Right cardiac atrium (tissue), 5 donors: ENCODE measurements around the gene ADK. TPM values are rescaled to one million over a fixed set of nuclear protein-coding genes. Genes with fewer than 3 reads are reported as not detected.
"Not testable (repeated sequence)": the region's sequence is repeated elsewhere in the genome, so short reads cannot be mapped to it uniquely, and the experiment has no call there.

ENCODE experiments used
- ATAC-seq, 2 donors: fragments of 200-7000 bp; cut with Tn5 transposase; one replicate each; pipeline versions ENCODE4 v1.8.0 to v1.9.1; 2020; ENCODE audit warnings: moderate library complexity in 2 of 2, mild to moderate bottlenecking in 1 of 2
- DNase-seq, 3 donors: peaks; one replicate each; pipeline ENCODE4 v3.0.0-alpha.2; 2020
- H3K27ac ChIP-seq: one replicate; pipeline ENCODE4 v1.5.1; 2013; ENCODE audit warnings: mild to moderate bottlenecking, low read length, control low read depth, moderate library complexity
- H3K27me3 ChIP-seq: one replicate; pipeline ENCODE4 v1.6.1; 2013; ENCODE audit not compliant: control insufficient read depth, insufficient read depth
- H3K4me1 ChIP-seq: one replicate; pipeline ENCODE4 v1.6.1; 2013; ENCODE audit warnings: low read length; ENCODE audit not compliant: control insufficient read depth, insufficient read depth
- H3K4me3 ChIP-seq: one replicate; pipeline ENCODE4 v1.5.1; 2013; ENCODE audit warnings: low read length, control low read depth
- H3K9me3 ChIP-seq: one replicate; pipeline ENCODE4 v1.6.1; 2013; ENCODE audit warnings: low read length; ENCODE audit not compliant: control insufficient read depth
- WGBS: extraction: QIAGEN DNeasy Blood & Tissue Kit; methylation state at CpG from one replicate; pipeline ENCODE4 v1.1.7; 2013; 5-methylcytosine and 5-hydroxymethylcytosine counted together
- intact Hi-C, 4 donors: fragments of 100-400 bp; cut with DNase I; formaldehyde crosslinking; loops; one replicate each; pipeline versions ENCODE4 v1.11.0 to v1.14.0; 2022 to 2023
- polyA plus RNA-seq: library from polyadenylated mRNA; stranded (reverse); fragments of 200-250 nt; gene quantifications from one replicate; pipeline ENCODE4 v1.2.3, GENCODE V29; 2013
- total RNA-seq, 4 donors: library from RNA; stranded (reverse); fragmentation: NEBNext Ultra II Directional; extraction: Animal tissue kit (Norgen Biotek cat#: 25700); gene quantifications; one replicate each; pipeline ENCODE4 v1.2.1, GENCODE V29; 2021
- donor health status: healthy with polysubstance abuse.
- donor health status: DM: no; HTN: yes; CAD: no.
- donor health status: DM: no; HTN: no; CAD: no.
- donor health status: DM: no; HTN: yes; CAD: no; lungs with severe emphysema.
- donor health status: DM: yes; HTN: yes; CAD: no.

ADK gene
- total and polyA plus RNA-seq, 5 donors = 34.5 to 42.2 (median 41.0) TPM

DNA sequence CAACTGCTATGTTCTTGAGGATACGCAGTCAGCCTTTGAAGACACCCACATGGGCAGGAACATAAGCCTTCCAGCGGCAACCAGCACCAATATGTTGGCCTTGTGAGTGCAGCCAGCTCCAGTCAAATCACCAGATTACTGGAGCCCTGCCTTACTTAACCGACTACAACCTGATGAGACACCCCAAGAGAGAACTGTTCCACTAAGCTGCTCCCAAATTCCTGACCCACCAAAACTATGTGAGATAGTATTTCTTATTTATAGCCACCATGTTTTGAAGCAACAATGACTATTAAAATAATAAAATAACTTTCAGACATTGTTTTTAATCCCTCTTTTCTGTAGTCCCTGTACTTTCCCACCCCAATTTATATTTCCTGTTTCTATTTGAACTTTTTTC, 179.6 kb downstream of the ADK start:
- Histone ChIP-seq H3K27me3 (no peaks in the 10 kb centered on the region), H3K27ac (no peak overlapping the region), H3K4me3 (no peak overlapping the region), H3K9me3 (no peaks in the 10 kb centered on the region), H3K4me1 (no peaks in the 10 kb centered on the region)
- peak in 1 of 3 donors; percentile 26 for DNase-seq
- intact Hi-C loops = no loop called here
- ATAC-seq = no peak
- 98% methylated on average over 3 of the region's 3 CpGs for WGBS

- Histone ChIP-seq H3K27me3 (no peaks in the 10 kb centered on the region), H3K27ac (no peak overlapping the region), H3K4me1 (no peaks in the 10 kb centered on the region), H3K4me3 (no peak overlapping the region), H3K9me3 (no peaks in the 10 kb centered on the region)
- DNase-seq (no peak), ATAC-seq (no peak)
- intact Hi-C loops = no loop called here
These were observed 181.4 kb downstream of the ADK start for GRCh38 chr10:74332398-74332797.

DNA sequence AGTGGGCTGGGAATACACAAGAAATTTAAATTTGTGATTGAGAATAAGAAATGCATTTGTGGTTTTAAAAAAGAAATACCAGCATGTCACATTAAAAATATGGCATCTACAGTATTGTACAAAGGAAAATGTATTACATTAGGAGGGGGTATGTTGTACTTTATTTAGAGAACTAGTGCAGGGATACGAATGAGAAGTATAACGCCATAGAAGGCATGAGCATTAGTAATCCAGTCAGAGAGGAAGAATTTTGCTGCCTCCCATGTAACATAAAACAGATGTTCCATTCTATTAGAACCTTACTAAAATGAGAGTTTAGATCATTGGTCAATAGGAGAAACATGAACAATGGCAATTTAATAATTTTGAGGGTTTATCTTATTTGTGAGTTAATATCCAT, 182.2 kb downstream of the ADK start:
- WGBS = 86% methylated on average over 2 of the region's 2 CpGs
- DNase-seq (no peak), ATAC-seq (no peak)
- no peak overlapping the region for H3K4me3 ChIP-seq
- no peaks in the 10 kb centered on the region for H3K27me3 ChIP-seq
- no peak overlapping the region for H3K27ac ChIP-seq
- no peaks in the 10 kb centered on the region for H3K9me3 ChIP-seq
- intact Hi-C loops = no loop called here
- H3K4me1 ChIP-seq = no peaks in the 10 kb centered on the region

GRCh38 chr10:74334221-74334620, 183.2 kb downstream of the ADK start:
- Histone ChIP-seq H3K27ac (no peak overlapping the region), H3K27me3 (no peaks in the 10 kb centered on the region), H3K4me3 (no peak overlapping the region), H3K4me1 (no peaks in the 10 kb centered on the region), H3K9me3 (no peaks in the 10 kb centered on the region)
- no peak for DNase-seq
- intact Hi-C loops = no loop called here
- no peak for ATAC-seq

DNA sequence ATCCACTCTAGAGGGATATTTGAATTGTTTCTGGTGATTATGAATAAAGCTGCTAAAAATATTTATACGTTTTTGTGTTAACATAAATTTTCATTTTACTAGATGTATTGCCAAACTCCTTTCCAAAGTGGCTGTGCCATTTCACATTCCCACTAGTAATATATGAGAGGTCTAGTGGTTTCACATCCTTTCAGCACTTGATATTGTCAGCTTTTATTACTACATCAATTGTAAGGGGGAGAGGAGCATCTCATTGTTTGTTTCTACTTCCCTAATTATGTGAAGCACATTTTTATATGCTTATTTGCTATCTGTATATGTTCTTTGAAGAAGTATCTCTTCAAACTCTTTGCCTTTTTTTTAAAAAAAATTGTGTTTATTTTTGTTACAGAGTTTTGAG, 184.5 kb downstream of the ADK start:
- no peak overlapping the region for H3K27ac ChIP-seq
- intact Hi-C loops = no loop called here
- no peaks in the 10 kb centered on the region for H3K9me3 ChIP-seq
- 68% methylated on average over 1 of the region's 1 CpG for WGBS
- ATAC-seq (no peak), DNase-seq (no peak)
- H3K27me3 ChIP-seq = no peaks in the 10 kb centered on the region
- H3K4me1 ChIP-seq = no peaks in the 10 kb centered on the region
- H3K4me3 ChIP-seq = no peak overlapping the region

GRCh38 chr10:74337330-74338016, 186.5 kb downstream of the ADK start:
- no peak overlapping the region for H3K27ac ChIP-seq
- no peak for DNase-seq
- no peaks in the 10 kb centered on the region for H3K4me1 ChIP-seq
- no peaks in the 10 kb centered on the region for H3K27me3 ChIP-seq
- WGBS = 95% methylated on average over 8 of the region's 8 CpGs
- no peaks in the 10 kb centered on the region for H3K9me3 ChIP-seq
- intact Hi-C loops = no loop called here
- ATAC-seq = no peak
- H3K4me3 ChIP-seq = no peak overlapping the region

GRCh38 chr10:74342991-74343390, 192.0 kb downstream of the ADK start:
- WGBS = 82% methylated on average over 2 of the region's 2 CpGs
- peaks cover 1% of the 10 kb centered on the region for H3K9me3 ChIP-seq
- H3K27ac ChIP-seq = no peak overlapping the region
- no peak overlapping the region for H3K4me3 ChIP-seq
- no peaks in the 10 kb centered on the region for H3K27me3 ChIP-seq
- intact Hi-C loops = no loop called here
- DNase-seq = no peak
- no peak for ATAC-seq
- no peaks in the 10 kb centered on the region for H3K4me1 ChIP-seq

DNA sequence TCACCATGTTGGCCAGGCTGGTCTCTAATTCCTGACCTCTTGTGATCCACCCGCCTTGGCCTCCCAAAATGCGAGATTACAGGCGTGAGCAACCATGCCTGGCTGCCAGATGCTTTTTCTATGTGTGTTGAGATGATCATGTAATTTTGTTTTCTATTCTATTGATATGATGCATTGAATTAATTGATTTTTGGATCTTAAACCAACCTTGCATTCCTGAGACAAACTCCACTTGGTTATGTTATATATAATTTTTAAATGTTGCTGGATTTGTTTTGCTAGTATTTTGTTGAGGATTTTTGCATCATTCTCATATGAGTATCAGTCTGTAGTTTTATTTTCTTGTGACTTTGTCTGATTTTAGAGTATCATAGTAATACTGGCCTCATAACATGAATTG, 192.8 kb downstream of the ADK start:
- no peak for ATAC-seq
- no peak for DNase-seq
- intact Hi-C loops = no loop called here

DNA sequence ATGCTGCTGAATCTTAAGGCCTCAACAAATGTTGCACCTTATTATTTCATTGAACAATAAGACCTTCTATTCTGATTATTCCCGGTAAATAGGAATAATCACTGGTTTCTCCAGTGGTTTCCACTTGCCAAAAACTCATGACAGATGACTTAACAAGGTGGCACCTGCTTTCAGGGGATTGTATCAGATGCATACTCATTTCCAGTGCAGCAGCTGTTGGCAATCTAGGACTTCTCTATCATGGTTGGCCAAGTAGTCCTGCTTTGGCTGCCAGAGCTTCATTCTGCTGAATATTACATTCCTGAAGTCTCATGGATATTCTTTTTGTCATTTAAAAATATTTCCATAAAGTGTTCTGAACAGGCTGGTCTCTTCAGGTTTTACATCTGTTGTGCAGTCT, 193.3 kb downstream of the ADK start:
- Histone ChIP-seq H3K4me3 (no peak overlapping the region), H3K4me1 (no peaks in the 10 kb centered on the region), H3K27ac (no peak overlapping the region), H3K27me3 (no peaks in the 10 kb centered on the region), H3K9me3 (peaks cover 1% of the 10 kb centered on the region)
- 96% methylated on average over 1 of the region's 1 CpG for WGBS
- intact Hi-C loops = no loop called here
- ATAC-seq (no peak), DNase-seq (no peak)

More for the DNA sequence above, 192.8 kb downstream of the ADK start:
- WGBS = 98% methylated on average over 3 of the region's 3 CpGs
- no peaks in the 10 kb centered on the region for H3K27me3 ChIP-seq
- H3K9me3 ChIP-seq = peaks cover 1% of the 10 kb centered on the region
- H3K27ac ChIP-seq = no peak overlapping the region
- H3K4me1 ChIP-seq = no peaks in the 10 kb centered on the region
- H3K4me3 ChIP-seq = no peak overlapping the region

- Histone ChIP-seq H3K9me3 (peaks cover 1% of the 10 kb centered on the region), H3K4me3 (no peak overlapping the region), H3K27me3 (no peaks in the 10 kb centered on the region), H3K4me1 (no peaks in the 10 kb centered on the region), H3K27ac (no peak overlapping the region)
- no peak for ATAC-seq
- intact Hi-C loops = no loop called here
- WGBS = 95% methylated on average over 6 of the region's 6 CpGs
- no peak for DNase-seq
These were observed 196.5 kb downstream of the ADK start for GRCh38 chr10:74347522-74347921.

DNA sequence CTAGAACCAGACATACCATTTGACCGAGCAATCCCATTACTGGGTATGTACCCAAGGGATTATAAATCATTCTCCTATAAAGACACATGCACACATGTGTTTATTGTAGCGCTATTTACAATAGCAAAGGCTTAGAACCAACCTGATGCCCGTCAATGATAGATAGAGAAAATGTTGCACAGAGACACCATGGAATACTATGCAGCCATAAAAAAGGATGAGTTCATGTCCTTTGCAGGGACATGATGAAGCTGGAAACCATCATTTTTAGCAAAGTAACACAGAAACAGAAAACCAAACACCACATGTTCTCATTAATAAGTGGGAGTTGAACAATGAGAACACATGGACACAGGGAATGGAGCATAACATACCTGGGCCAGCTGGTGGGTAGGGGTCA, 202.0 kb downstream of the ADK start:
- H3K4me1 ChIP-seq, H3K27ac ChIP-seq, H3K9me3 ChIP-seq, ATAC-seq, H3K27me3 ChIP-seq, intact Hi-C loops, H3K4me3 ChIP-seq, DNase-seq: not testable (repeated sequence)
- WGBS = 98% methylated on average over 3 of the region's 3 CpGs

DNA sequence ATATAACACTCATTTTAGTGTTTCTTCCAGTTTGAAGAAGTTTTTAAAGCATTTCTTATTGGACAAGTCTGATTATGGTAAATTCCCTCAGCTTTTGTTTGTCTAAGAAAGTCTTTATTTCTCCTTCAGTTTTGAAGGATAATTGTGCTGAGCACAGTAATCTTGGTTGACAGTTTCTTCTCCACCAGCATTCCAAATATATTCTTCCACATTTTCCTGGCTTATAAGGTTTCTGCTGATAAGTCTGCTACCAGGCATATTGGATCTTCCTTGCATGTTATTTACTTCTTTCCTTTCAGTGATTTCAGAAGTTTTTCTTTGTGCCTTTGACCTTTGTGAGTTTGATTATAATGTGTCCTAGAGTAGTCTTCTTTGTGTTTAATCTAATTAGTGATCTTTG, 210.7 kb downstream of the ADK start:
- Histone ChIP-seq H3K4me3 (no peak overlapping the region), H3K9me3 (no peaks in the 10 kb centered on the region), H3K4me1 (no peaks in the 10 kb centered on the region), H3K27ac (no peak overlapping the region), H3K27me3 (no peaks in the 10 kb centered on the region)
- intact Hi-C loops = no loop called here
- DNase-seq (no peak), ATAC-seq (no peak)
